ENCODE results near the gene AHCYL2.
"Not testable (repeated sequence)": the region's sequence is repeated elsewhere in the genome, so short reads cannot be mapped to it uniquely, and the experiment has no call there.

The AHCYL2 gene

DNA sequence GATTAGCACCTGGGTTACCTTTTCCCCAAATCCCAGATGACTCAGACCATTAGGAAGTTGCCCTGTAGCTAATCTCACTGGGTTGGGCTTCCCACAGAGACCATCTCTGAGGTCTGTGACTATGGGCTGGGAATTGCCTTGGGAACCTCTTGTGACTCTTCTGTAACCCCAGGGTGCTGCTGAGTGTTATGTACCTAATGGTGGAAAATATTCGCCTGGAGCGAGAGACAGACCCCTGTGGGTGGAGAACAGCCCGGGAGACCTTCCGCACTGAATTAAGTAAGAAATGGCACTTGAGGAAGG lies 229.4 kb downstream of the AHCYL2 start:
- H3K36me3 ChIP-seq (replicated peaks), result peaks cover 28% of the 10 kb centered on the region
- no peaks in the 10 kb centered on the region for H3K27me3 ChIP-seq (ENCODE audit: low read depth)
- no peaks in the 10 kb centered on the region for H3K4me1 ChIP-seq
- no peak overlapping the region for H3K4me3 ChIP-seq
- in situ Hi-C loops (cut with MboI; ENCODE audit: low sequenced_read_pairs), result no loop called here
- H3K9me3 ChIP-seq, result no peaks in the 10 kb centered on the region
- DNase-seq (ENCODE audit: low spot score in 2 of 2), result no peak

DNA sequence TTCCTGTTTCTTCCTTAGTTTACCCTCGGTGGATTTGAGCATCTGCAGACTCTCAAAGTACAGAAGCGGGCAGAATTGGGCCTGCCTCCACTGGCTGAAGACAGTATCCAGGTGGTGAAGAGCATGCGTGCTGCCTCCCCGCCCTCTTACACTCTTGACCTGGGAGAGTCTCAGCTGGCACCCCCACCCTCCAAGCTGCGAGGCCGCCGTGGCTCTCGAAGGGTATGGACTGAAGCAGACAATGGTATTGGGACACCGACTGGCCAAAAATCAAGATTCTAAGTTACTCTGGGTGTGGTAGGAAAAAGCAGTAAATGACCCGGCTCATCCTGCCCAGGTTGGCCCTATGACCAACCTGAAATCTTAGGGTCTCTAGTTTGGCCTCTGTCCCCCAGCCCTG lies 231.6 kb downstream of the AHCYL2 start:
- Histone ChIP-seq H3K27me3 (ENCODE audit: low read depth) (no peaks in the 10 kb centered on the region), H3K36me3 (replicated peaks) (peaks cover 42% of the 10 kb centered on the region), H3K4me1 (no peaks in the 10 kb centered on the region), H3K9me3 (no peaks in the 10 kb centered on the region), H3K4me3 (no peak overlapping the region)
- in situ Hi-C loops (cut with MboI; ENCODE audit: low sequenced_read_pairs), result no loop called here
- no peak for DNase-seq (ENCODE audit: low spot score in 2 of 2)

DNA sequence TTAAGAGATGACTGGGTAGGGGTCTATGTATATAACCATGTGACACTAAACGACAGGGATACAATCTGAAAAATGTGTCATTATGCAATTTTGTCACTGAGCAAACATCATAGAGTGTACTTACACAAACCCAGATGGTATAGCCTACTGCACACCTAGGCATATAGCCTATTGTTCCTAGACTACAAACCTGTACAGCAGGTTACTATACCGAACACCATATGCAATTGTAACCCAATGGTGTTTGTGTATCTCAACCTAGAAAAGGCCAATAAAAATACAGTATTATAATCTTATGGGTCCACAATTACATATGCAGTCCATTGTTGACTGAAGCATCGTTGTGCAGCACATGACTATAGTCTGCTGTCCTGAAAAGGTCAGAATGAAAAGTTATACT lies 232.3 kb downstream of the AHCYL2 start:
- Histone ChIP-seq H3K9me3 (no peaks in the 10 kb centered on the region), H3K4me1 (no peaks in the 10 kb centered on the region), H3K36me3 (replicated peaks) (peaks cover 42% of the 10 kb centered on the region), H3K27me3 (ENCODE audit: low read depth) (no peaks in the 10 kb centered on the region), H3K4me3 (no peak overlapping the region)
- no peak for DNase-seq (ENCODE audit: low spot score in 2 of 2)
- in situ Hi-C loops (cut with MboI; ENCODE audit: low sequenced_read_pairs), result no loop called here

DNA sequence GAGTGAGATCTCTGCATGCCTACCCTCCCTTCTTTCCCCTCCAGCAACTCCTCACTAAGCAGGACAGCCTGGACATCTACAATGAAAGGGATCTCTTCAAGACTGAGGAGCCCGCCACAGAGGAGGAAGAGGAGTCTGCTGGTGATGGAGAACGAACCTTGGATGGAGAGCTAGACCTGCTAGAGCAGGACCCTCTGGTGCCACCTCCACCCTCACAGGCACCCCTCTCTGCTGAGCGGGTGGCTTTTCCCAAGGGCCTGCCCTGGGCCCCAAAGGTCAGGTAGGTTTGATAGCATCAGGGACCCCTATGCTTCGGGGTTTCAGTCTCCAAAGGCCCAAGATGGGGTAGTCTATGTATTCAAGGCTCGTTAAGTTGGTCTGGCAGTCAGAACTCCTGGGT lies 233.3 kb downstream of the AHCYL2 start:
- no peak for DNase-seq (ENCODE audit: low spot score in 2 of 2)
- Histone ChIP-seq H3K36me3 (replicated peaks) (peaks cover 51% of the 10 kb centered on the region), H3K9me3 (no peaks in the 10 kb centered on the region), H3K27me3 (ENCODE audit: low read depth) (no peaks in the 10 kb centered on the region), H3K4me3 (no peak overlapping the region), H3K4me1 (no peaks in the 10 kb centered on the region)
- in situ Hi-C loops (cut with MboI; ENCODE audit: low sequenced_read_pairs), result no loop called here

DNA sequence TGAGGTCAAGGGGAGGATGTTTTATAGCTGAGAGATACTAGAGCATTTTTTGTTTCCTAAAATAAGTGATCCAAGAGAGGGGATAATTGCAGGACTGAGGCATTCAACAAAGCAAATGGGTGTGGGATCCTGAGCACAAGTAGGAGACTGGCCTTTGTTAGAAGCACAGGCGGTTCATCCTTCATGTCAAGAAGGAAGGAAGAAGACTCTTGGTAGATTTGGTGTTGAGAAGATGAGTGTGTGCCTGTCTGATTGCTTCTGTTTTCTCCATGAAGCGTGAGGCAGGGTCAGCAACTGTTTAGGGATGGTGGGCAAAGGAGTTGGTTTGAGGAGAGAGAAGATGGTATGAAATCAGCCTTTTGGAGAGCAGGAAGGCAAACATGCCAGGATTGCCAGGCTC lies 237.0 kb downstream of the AHCYL2 start:
- Histone ChIP-seq H3K27me3 (ENCODE audit: low read depth) (no peaks in the 10 kb centered on the region), H3K9me3 (no peaks in the 10 kb centered on the region), H3K4me3 (no peak overlapping the region), H3K4me1 (no peaks in the 10 kb centered on the region), H3K36me3 (replicated peaks) (peaks cover 58% of the 10 kb centered on the region)
- no peak for DNase-seq (ENCODE audit: low spot score in 2 of 2)
- in situ Hi-C loops (cut with MboI; ENCODE audit: low sequenced_read_pairs), result loop anchor here (10.0 kb wide), 1 partner anchor 247 kb away; no protein-coding TSS in a partner anchor

DNA sequence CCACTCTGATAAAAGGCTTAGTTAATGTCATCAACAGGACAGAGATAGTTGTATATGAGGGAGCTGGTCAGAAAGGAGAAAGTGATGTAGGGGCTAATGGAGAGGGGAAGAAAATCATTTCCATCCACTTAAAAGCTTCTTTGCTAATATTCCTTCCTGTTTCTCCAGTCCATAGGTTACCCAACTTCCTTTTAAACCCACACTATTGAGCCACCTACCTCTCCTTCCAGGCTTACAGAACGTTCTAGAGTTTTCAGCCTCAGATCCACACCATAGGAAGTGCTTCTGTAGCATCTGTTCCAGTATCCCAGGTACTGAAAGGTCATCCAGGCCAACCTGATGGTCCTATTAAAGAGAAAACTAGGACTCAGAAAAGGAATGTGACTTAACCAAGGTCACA lies 237.6 kb downstream of the AHCYL2 start:
- Histone ChIP-seq H3K4me3 (no peak overlapping the region), H3K9me3 (no peaks in the 10 kb centered on the region), H3K27me3 (ENCODE audit: low read depth) (no peaks in the 10 kb centered on the region), H3K4me1 (no peaks in the 10 kb centered on the region), H3K36me3 (replicated peaks) (peaks cover 58% of the 10 kb centered on the region)
- in situ Hi-C loops (cut with MboI; ENCODE audit: low sequenced_read_pairs), result loop anchor here (10.0 kb wide), 1 partner anchor 248 kb away; no protein-coding TSS in a partner anchor
- no peak for DNase-seq (ENCODE audit: low spot score in 2 of 2)

DNA sequence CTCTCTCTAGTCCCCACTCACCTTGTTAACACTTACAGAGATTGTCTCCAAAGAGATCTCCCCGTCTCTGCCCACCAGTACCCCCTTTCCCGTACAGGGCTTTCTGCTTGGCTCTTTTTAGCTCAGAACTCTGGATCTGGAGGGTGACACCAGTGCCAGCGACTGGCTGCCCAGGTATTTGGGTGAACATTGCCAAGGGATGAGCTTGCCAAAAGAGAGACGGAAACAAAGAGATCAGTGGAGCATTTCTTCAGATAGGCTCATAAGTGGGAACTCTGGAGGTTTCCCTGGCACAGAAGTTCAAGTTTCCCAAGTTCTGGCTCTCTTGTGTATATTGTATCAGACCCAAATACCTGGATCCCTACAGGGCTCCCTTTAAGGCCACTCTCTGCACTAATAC lies 239.4 kb downstream of the AHCYL2 start:
- Histone ChIP-seq H3K9me3 (no peaks in the 10 kb centered on the region), H3K36me3 (replicated peaks) (peaks cover 45% of the 10 kb centered on the region), H3K4me1 (no peaks in the 10 kb centered on the region), H3K27me3 (ENCODE audit: low read depth) (no peaks in the 10 kb centered on the region), H3K4me3 (no peak overlapping the region)
- no peak for DNase-seq (ENCODE audit: low spot score in 2 of 2)
- in situ Hi-C loops (cut with MboI; ENCODE audit: low sequenced_read_pairs), result loop anchor here (10.0 kb wide), 1 partner anchor 249 kb away; no protein-coding TSS in a partner anchor

DNA sequence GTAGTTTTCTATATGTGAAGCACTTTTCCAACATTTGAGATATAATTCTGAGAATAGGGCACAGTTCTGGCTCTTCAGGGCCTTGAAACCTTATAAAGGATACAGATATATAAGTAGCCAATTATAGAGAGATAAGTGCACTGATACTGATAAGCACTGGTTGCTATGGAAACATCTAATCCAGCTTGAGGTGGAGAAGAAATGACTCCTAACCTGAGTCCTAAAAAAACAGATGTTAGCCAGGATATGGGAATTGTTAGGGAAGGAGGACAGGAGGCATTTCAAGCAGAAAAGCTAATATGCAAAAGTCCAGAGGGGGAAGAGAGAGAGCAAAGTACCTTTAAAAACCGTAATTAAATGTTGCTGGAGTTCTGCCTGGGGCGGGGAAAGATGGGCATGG lies 240.2 kb downstream of the AHCYL2 start:
- Histone ChIP-seq H3K36me3 (replicated peaks) (peaks cover 36% of the 10 kb centered on the region), H3K4me3 (no peak overlapping the region), H3K4me1 (no peaks in the 10 kb centered on the region), H3K9me3 (no peaks in the 10 kb centered on the region), H3K27me3 (ENCODE audit: low read depth) (no peaks in the 10 kb centered on the region)
- in situ Hi-C loops (cut with MboI; ENCODE audit: low sequenced_read_pairs), result loop anchor here (10.0 kb wide), 1 partner anchor 250 kb away; no protein-coding TSS in a partner anchor
- DNase-seq (ENCODE audit: low spot score in 2 of 2), result no peak

DNA sequence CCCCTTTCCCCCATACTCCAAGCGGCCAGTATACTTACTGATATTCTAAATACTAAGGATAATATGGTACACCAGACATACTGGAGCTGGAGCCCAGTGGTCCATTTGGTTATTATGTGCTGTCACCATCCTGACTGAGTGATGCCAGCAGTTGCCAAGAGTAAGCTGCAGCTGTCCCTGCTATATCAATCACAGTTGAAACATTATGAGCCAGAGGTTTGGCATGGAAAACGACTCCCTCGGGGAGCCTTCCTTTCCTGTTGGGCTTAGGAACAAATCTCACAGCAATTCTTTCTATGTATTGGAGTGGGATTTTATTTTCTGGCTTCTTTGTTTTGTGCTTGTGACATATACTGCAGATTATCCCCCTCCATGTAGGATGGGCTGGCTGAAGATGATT lies 242.0 kb downstream of the AHCYL2 start:
- DNase-seq (ENCODE audit: low spot score in 2 of 2), result no peak
- H3K27me3 ChIP-seq (ENCODE audit: low read depth), result no peaks in the 10 kb centered on the region
- H3K9me3 ChIP-seq, result no peaks in the 10 kb centered on the region
- H3K4me1 ChIP-seq, result no peaks in the 10 kb centered on the region
- in situ Hi-C loops (cut with MboI; ENCODE audit: low sequenced_read_pairs), result loop anchor here (10.0 kb wide), 1 partner anchor 252 kb away; no protein-coding TSS in a partner anchor
- no peak overlapping the region for H3K4me3 ChIP-seq
- H3K36me3 ChIP-seq (replicated peaks), result peaks cover 28% of the 10 kb centered on the region

DNA sequence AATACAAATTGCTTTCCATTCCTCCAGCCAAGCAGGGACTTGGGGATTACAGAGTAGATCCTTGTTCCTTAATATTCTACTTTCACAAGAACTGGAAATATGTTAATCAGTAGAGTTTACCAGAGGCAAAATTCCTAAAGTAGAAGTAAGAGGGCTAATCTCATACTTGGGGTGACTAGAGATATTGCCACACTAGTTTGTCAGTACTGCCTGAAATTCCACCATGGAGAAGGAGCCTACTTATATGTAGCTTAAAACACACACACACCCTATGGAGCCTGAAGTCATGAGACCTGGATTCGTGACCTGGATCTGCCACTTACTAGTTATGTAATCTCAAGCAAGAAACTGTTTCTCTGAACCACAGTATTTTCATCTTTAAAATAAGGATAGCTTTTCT lies 243.3 kb downstream of the AHCYL2 start:
- no peak for DNase-seq (ENCODE audit: low spot score in 2 of 2)
- peaks cover 21% of the 10 kb centered on the region for H3K36me3 ChIP-seq (replicated peaks)
- in situ Hi-C loops (cut with MboI; ENCODE audit: low sequenced_read_pairs), result loop anchor here (10.0 kb wide), 1 partner anchor 253 kb away; no protein-coding TSS in a partner anchor
- no peaks in the 10 kb centered on the region for H3K4me1 ChIP-seq
- H3K27me3 ChIP-seq (ENCODE audit: low read depth), result no peaks in the 10 kb centered on the region
- H3K9me3 ChIP-seq, result no peaks in the 10 kb centered on the region
- H3K4me3 ChIP-seq, result no peak overlapping the region

DNA sequence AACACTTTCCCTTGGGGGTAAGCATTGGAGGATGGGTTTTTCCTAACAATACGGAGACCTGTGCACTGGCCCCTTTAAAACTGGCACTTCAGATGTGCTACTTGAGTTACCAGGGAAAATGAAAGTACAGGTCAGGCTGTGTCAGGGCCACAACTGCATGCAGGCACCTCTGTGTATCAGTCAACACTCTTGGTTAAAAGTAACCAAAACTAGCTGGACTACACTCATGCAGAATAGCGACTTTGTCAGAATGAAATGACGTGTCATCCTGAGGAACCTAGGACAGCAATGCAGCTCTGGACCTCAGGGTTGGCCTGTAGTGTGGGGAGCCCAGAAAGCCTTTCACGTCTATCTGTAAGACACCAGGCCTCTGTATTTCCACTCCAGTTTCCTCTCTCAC lies 243.7 kb downstream of the AHCYL2 start:
- no peak for DNase-seq (ENCODE audit: low spot score in 2 of 2)
- in situ Hi-C loops (cut with MboI; ENCODE audit: low sequenced_read_pairs), result loop anchor here (10.0 kb wide), 1 partner anchor 254 kb away; no protein-coding TSS in a partner anchor
- Histone ChIP-seq H3K4me3 (no peak overlapping the region), H3K9me3 (no peaks in the 10 kb centered on the region), H3K27me3 (ENCODE audit: low read depth) (no peaks in the 10 kb centered on the region), H3K4me1 (no peaks in the 10 kb centered on the region), H3K36me3 (replicated peaks) (peaks cover 19% of the 10 kb centered on the region)

DNA sequence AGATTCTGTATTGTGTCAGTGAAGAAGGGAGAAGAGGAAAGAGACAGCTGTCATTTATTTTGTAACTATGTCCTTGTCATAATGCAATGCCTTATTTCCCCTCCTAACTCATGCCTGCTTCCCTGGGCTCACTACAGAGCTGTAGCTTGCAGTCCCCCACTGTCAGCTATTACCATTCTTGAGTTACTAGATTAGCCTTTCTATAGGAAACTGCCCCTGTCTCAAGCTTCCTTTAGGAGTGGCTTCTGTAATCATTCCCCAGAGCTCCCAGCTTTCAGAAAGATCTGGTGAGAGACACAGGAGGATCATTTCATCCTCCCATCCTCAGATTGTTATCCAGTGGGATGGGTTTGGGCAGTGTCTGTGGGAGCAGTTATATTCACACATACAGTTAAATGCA lies 245.1 kb downstream of the AHCYL2 start:
- Histone ChIP-seq H3K27me3 (ENCODE audit: low read depth) (no peaks in the 10 kb centered on the region), H3K4me1 (no peaks in the 10 kb centered on the region; the same call in 1 of the 2 replicates), H3K36me3 (replicated peaks) (peaks cover 14% of the 10 kb centered on the region), H3K4me3 (no peak overlapping the region), H3K9me3 (no peaks in the 10 kb centered on the region; the same call in 1 of the 2 replicates)
- no peak for DNase-seq (ENCODE audit: low spot score in 2 of 2)
- in situ Hi-C loops (cut with MboI; ENCODE audit: low sequenced_read_pairs), result loop anchor here (10.0 kb wide), 1 partner anchor 255 kb away; no protein-coding TSS in a partner anchor

DNA sequence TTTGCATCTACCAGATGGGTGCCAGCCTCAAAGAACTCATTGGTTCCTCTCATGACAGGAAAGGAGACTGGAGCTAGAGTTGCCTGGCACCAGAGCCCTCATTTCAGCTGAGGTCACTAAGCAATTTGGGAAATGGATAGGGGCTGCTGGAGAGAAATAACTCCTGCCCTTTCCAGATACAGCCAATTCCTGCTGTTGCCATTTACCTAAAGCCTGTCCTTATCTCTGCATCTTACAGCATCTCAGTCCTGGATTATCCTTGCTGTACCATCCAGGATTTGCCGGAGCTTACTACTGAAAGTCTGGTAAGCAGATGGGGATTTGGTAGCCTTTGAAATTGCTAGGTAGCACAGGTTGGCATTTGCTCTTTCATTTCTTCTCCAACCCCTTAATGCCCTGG lies 245.6 kb downstream of the AHCYL2 start:
- Histone ChIP-seq H3K27me3 (ENCODE audit: low read depth) (no peaks in the 10 kb centered on the region), H3K4me3 (no peak overlapping the region), H3K36me3 (replicated peaks) (peaks cover 15% of the 10 kb centered on the region), H3K4me1 (no peaks in the 10 kb centered on the region; the same call in 1 of the 2 replicates), H3K9me3 (no peaks in the 10 kb centered on the region; the same call in 1 of the 2 replicates)
- in situ Hi-C loops (cut with MboI; ENCODE audit: low sequenced_read_pairs), result no loop called here
- no peak for DNase-seq (ENCODE audit: low spot score in 2 of 2)

DNA sequence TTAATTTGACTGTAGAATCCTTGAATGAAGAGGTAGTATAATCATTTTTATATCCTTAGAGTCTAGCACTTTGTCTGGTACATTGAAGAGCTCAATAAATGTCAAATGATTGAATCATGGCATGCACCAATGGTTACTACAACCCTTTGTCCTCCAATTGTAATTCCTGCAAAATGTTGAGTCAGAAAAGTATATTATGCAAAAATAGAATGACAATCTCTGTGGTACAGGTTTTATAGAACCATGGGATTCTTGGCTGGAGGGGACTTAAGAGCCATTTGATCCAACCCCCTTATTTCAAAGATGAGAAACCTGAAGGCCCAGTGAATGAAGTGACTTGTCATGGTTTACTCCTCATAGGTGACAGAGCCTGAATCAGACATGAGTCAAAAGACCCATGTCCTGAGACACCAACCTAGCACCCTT lies 246.6 kb downstream of the AHCYL2 start:
- Histone ChIP-seq H3K4me3 (no peak overlapping the region), H3K27me3 (ENCODE audit: low read depth) (no peaks in the 10 kb centered on the region), H3K4me1 (no peaks in the 10 kb centered on the region; the same call in 1 of the 2 replicates), H3K9me3 (no peaks in the 10 kb centered on the region; the same call in 1 of the 2 replicates), H3K36me3 (replicated peaks) (peaks cover 12% of the 10 kb centered on the region)
- no peak for DNase-seq (ENCODE audit: low spot score in 2 of 2)
- in situ Hi-C loops (cut with MboI; ENCODE audit: low sequenced_read_pairs), result no loop called here

DNA sequence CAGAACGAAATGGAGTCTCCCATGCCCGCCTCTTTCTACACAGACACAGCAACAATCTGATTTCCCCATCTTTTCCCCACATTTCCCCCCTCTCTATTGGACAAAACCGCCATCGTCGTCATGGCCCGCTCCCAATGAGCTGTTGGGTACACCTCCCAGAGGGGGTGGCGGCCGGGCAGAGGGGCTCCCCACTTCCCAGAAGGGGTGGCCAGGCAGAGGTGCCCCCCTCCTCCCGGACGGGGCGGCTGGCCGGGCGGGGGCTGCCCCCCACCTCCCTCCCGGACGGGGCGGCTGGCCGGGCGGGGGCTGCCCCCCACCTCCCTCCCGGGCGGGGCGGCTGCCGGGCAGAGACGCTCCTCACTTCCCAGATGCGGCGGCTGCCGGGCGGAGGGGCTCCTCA lies 251.1 kb downstream of the AHCYL2 start:
- H3K4me1 ChIP-seq; H3K27me3 ChIP-seq (ENCODE audit: low read depth); H3K36me3 ChIP-seq (replicated peaks); H3K4me3 ChIP-seq; DNase-seq (ENCODE audit: low spot score in 2 of 2); H3K9me3 ChIP-seq: not testable (repeated sequence)
- in situ Hi-C loops (cut with MboI; ENCODE audit: low sequenced_read_pairs), result loop anchor here (25.0 kb wide), 1 partner anchor 536 kb away; no protein-coding TSS in a partner anchor

Data from HAP-1 (cell line).